HCT116 (cell line): ENCODE measurements around the gene MAPK8IP3. TPM values are rescaled to one million over a fixed set of nuclear protein-coding genes. Genes with fewer than 3 reads are reported as not detected.

Experiments
- ATAC-seq: fragments of 200-7000 bp; cut with Tn5 transposase; 2 replicates; pipeline ENCODE4 v1.9.1; 2020; ENCODE audit warnings: mild to moderate bottlenecking, moderate library complexity
- BruUV-seq: library from RNA; stranded (reverse); fragments of 400-500 nt; replicated peaks from 2 replicates; lab custom pipeline; 2021; lab: Mats Ljungman, UMichigan
- CTCF ChIA-PET: fragments of 300-600 bp; sonication (Branson Sonifier 250); formaldehyde crosslinking; loops from one replicate; lab custom pipeline; 2021; ENCODE audit warnings: antibody characterized with exemption; lab: Charles Lee
- POLR2A ChIA-PET: fragments of 300-600, 350-600 bp; sonication (Branson Sonifier 250); formaldehyde crosslinking; loops from one replicate; lab custom pipeline; 2021; ENCODE audit warnings: antibody characterized with exemption; lab: Charles Lee
- RAD21 ChIA-PET, 2 experiments: fragments of 300-600 bp; sonication (Branson Sonifier 250); formaldehyde crosslinking; loops; one replicate each; lab custom pipeline; 2023; ENCODE audit warnings: low total read pairs in 2 of 2; ENCODE audit not compliant: uncharacterized antibody in 2 of 2, unreplicated experiment in 2 of 2, low non-redundant PET in 1 of 2; lab: Charles Lee
- DNase-seq: peaks from one replicate; pipeline ENCODE4 v3.0.0-alpha.2; 2010; ENCODE audit warnings: low read depth, low spot score
- H2AFZ ChIP-seq: fragments of 200-600 bp; shearing (Covaris generic), sonication (generic); 2 replicates; pipeline ENCODE4 v1.6.1; 2017; ENCODE audit warnings: low read depth, mixed run types, mixed read lengths, antibody characterized with exemption, low read length; ENCODE audit not compliant: poor library complexity, severe bottlenecking
- H3K27ac ChIP-seq: 2 replicates; pipeline ENCODE4 v1.5.1; 2012; ENCODE audit warnings: low read depth, low read length
- H3K27me3 ChIP-seq: fragments of 200-600 bp; sonication (generic); 2 replicates; pipeline ENCODE4 v1.6.1; 2016; ENCODE audit warnings: mixed run types, low read length, mixed read lengths; ENCODE audit not compliant: insufficient read depth
- H3K36me3 ChIP-seq, 2 experiments: fragments of 200-500 bp in 1 of 2; fragments of 200-600 bp in 1 of 2; sonication (Bioruptor generic) in 1 of 2; sonication (generic) in 1 of 2; 2 replicates each; pipeline versions ENCODE4 v1.5.1 to v1.6.1; 2014 to 2016; ENCODE audit warnings: low read length in 2 of 2, inconsistent platforms in 1 of 2, mixed read lengths in 1 of 2, mixed run types in 1 of 2; ENCODE audit not compliant: insufficient read depth in 2 of 2, control insufficient read depth in 1 of 2
- H3K4me1 ChIP-seq, 2 experiments: fragments of 200-600 bp in 1 of 2; sonication (generic) in 1 of 2; 2 replicates each; pipeline versions ENCODE4 v1.5.1 to v1.6.1; 2012 to 2017; ENCODE audit warnings: low read length in 2 of 2, inconsistent platforms in 1 of 2, mild to moderate bottlenecking in 1 of 2, mixed read lengths in 1 of 2, mixed run types in 1 of 2, moderate library complexity in 1 of 2; ENCODE audit not compliant: insufficient read depth in 2 of 2, control insufficient read depth in 1 of 2
- H3K4me2 ChIP-seq: fragments of 200-600 bp; sonication (generic); 2 replicates; pipeline ENCODE4 v1.6.1; 2017; ENCODE audit warnings: mixed run types, low read length, mixed read lengths
- H3K4me3 ChIP-seq, 2 experiments: fragments of 200-600 bp in 1 of 2; sonication (generic) in 1 of 2; replicated peaks in 1 of 2; 2 replicates each; pipeline ENCODE4 v1.5.1; 2011 to 2016; ENCODE audit warnings: low read length in 2 of 2, control low read depth in 1 of 2, low read depth in 1 of 2, mild to moderate bottlenecking in 1 of 2, mixed read lengths in 1 of 2, mixed run types in 1 of 2
- H3K79me2 ChIP-seq: fragments of 200-600 bp; sonication (generic); 2 replicates; pipeline ENCODE4 v1.6.1; 2017; ENCODE audit warnings: mild to moderate bottlenecking, mixed run types, low read length, moderate library complexity, mixed read lengths; ENCODE audit not compliant: insufficient read depth
- H3K9ac ChIP-seq: fragments of 200-600 bp; sonication (generic); 2 replicates; pipeline ENCODE4 v1.6.1; 2016; ENCODE audit warnings: low read length, mixed read lengths
- H3K9me2 ChIP-seq: fragments of 200-600 bp; sonication (generic), shearing (Covaris generic); 2 replicates; pipeline ENCODE4 v1.6.1; 2017; ENCODE audit warnings: mixed run types, mild to moderate bottlenecking, moderate library complexity; ENCODE audit not compliant: insufficient read depth
- H3K9me3 ChIP-seq, 2 experiments: fragments of 200-500 bp in 1 of 2; fragments of 200-600 bp in 1 of 2; sonication (Bioruptor generic) in 1 of 2; sonication (generic) in 1 of 2; 2 replicates each; pipeline ENCODE4 v1.6.1; 2014 to 2017; ENCODE audit warnings: low read length in 2 of 2, mixed read lengths in 2 of 2, inconsistent platforms in 1 of 2, low read depth in 1 of 2, mild to moderate bottlenecking in 1 of 2, mixed run types in 1 of 2, moderate library complexity in 1 of 2; ENCODE audit not compliant: control insufficient read depth in 1 of 2, insufficient read depth in 1 of 2
- H4K20me1 ChIP-seq: fragments of 200-600 bp; sonication (generic), shearing (Covaris generic); 2 replicates; pipeline ENCODE4 v1.6.1; 2017; ENCODE audit warnings: mixed run types, mild to moderate bottlenecking, moderate library complexity; ENCODE audit not compliant: insufficient read depth
- CBX3 ChIP-seq: IDR thresholded peaks from 2 replicates; pipeline ENCODE4 v1.6.1; 2012; ENCODE audit warnings: low read depth
- CTCF ChIP-seq, 3 experiments: fragments of 200-600 bp in 1 of 3; sonication (generic) in 1 of 3; IDR thresholded peaks in 2 of 3; conservative IDR thresholded peaks in 1 of 3; 2 replicates each; pipeline ENCODE4 v1.5.1; 2012 to 2017; ENCODE audit warnings: low read depth in 2 of 3, low read length in 2 of 3, antibody characterized with exemption in 1 of 3, borderline replicate concordance in 1 of 3, control low read depth in 1 of 3, mild to moderate bottlenecking in 1 of 3, mixed read lengths in 1 of 3, mixed run types in 1 of 3, moderate library complexity in 1 of 3; ENCODE audit not compliant: insufficient read depth in 1 of 3
- EGR1 ChIP-seq: IDR thresholded peaks from 2 replicates; pipeline ENCODE4 v1.6.1; 2012; ENCODE audit warnings: low read depth
- ELF1 ChIP-seq: IDR thresholded peaks from 2 replicates; pipeline ENCODE4 v1.6.1; 2012; ENCODE audit warnings: low read depth, borderline replicate concordance
- EZH2 ChIP-seq: fragments of 200-600 bp; sonication (generic); IDR thresholded peaks from 2 replicates; pipeline ENCODE4 v1.6.1; 2017; ENCODE audit warnings: antibody characterized with exemption, mixed run types
- EZH2phosphoT487 ChIP-seq: fragments of 200-600 bp; IDR thresholded peaks from 2 replicates; pipeline ENCODE4 v1.6.1; 2018; ENCODE audit warnings: antibody characterized with exemption, borderline replicate concordance
- FOSL1 ChIP-seq: IDR thresholded peaks from 2 replicates; pipeline ENCODE4 v1.6.1; 2012; ENCODE audit warnings: low read depth
- JUND ChIP-seq: IDR thresholded peaks from 2 replicates; pipeline ENCODE4 v1.6.1; 2012
- POLR2AphosphoS5 ChIP-seq: IDR thresholded peaks from 2 replicates; pipeline ENCODE4 v1.6.1; 2011; ENCODE audit warnings: mild to moderate bottlenecking, low read depth, low read length, moderate library complexity
- SIN3A ChIP-seq: IDR thresholded peaks from 2 replicates; pipeline ENCODE4 v1.6.1; 2012; ENCODE audit warnings: low read depth
- SP1 ChIP-seq: IDR thresholded peaks from 2 replicates; pipeline ENCODE4 v1.6.1; 2012; ENCODE audit warnings: low read depth
- ZFX ChIP-seq: fragments of 450-650 bp; IDR thresholded peaks from 2 replicates; pipeline ENCODE4 v1.6.1; 2017
- intact Hi-C: fragments of 100-400 bp; cut with micrococcal nuclease; formaldehyde crosslinking; loops from 2 replicates; pipeline ENCODE4 v1.10.0; 2022
- total RNA-seq: library from RNA; stranded (reverse); gene quantifications from one replicate; pipeline ENCODE4 v1.2.1, GENCODE V29; 2021; ENCODE audit not compliant: unreplicated experiment

Gene MAPK8IP3
- total RNA-seq, 1 experiment from 2014 or later, result 75.3 TPM

DNA sequence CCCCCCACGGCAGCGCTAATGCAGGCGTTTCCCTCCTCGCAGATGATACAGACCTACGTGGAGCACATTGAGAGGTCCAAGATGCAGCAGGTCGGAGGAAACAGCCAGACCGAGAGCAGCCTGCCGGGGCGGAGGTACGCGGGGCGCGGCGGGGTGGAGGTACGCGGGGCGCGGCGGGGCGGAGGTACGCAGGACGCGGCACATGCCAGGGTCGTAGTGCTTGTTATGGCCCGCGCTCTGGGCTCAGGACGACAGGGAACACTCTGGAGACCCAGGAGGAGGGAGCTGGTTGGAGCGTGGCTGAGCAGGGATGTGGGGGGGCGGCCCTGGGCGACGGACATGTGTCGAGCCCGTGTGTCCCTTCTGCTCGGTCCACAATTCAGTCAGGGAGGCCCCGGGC lies 23.4 kb downstream of the MAPK8IP3 start (continued):
- TF ChIP-seq CTCF (IDR thresholded peaks at IDR 0.05 in 2 of 3, conservative IDR thresholded peaks at IDR 0.05 in 1 of 3; ENCODE audit: borderline replicate concordance in 1 of 3, insufficient read depth in 1 of 3, low read depth in 2 of 3, low read length in 2 of 3) (no peak), ZFX (no peak), CBX3 (no peak), EZH2 (no peak), SP1 (no peak), JUND (no peak), FOSL1 (no peak), POLR2AphosphoS5 (no peak), EGR1 (no peak), EZH2phosphoT487 (no peak)

DNA sequence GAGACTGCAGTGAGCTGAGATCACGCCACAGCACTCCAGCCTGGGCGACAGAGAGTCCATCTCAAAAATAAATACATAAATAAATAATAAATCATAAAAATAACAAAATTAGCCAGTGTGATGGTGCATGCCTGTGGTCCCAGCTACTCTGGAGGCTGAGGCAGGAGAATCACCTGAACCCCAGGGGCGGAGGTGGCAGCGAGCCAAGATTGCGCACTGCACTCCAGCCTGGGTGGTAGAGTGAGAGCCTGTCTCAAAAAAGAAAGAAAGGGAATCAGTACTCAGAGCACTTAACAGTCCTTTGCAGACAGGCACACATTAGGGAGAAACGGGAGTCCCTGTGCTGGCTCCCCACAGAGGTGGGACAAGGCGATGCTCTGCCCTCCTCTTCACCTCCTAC lies 25.1 kb downstream of the MAPK8IP3 start:
- no peak for TF ChIP-seq FOSL1
- no peak for TF ChIP-seq SIN3A
- no peak for TF ChIP-seq SP1
- no peak for TF ChIP-seq ELF1
- TF ChIP-seq EGR1, result no peak
- H3K9me3 ChIP-seq, result peaks cover 0 to 7% of the 10 kb centered on the region in 2 experiments; a peak in 1 of 4 replicates
- ATAC-seq (no peak), DNase-seq (no peak)
- H3K27ac ChIP-seq, result no peak overlapping the region
- RAD21 ChIA-PET, result no interaction called here
- peaks cover 2 to 6% of the 10 kb centered on the region in 2 experiments; a peak in 3 of 4 replicates for H3K36me3 ChIP-seq
- POLR2A ChIA-PET, result no interaction called here
- intact Hi-C loops, result no loop called here
- peaks cover under 1% of the 10 kb centered on the region; the same call in 1 of the 2 replicates for H3K79me2 ChIP-seq
- no peak overlapping the region for H3K4me2 ChIP-seq
- no TSS peak for BruUV-seq
- H4K20me1 ChIP-seq, result no peaks in the 10 kb centered on the region
- H3K9me2 ChIP-seq, result no peaks in the 10 kb centered on the region
- CTCF ChIA-PET, result no interaction called here
- H3K4me3 ChIP-seq, result no peak overlapping the region
- H3K9ac ChIP-seq, result no peak overlapping the region
- H3K4me1 ChIP-seq, result no peaks in the 10 kb centered on the region
- H2AFZ ChIP-seq, result no peak overlapping the region
- H3K27me3 ChIP-seq, result no peaks in the 10 kb centered on the region
